ENCODE data around the gene BARX2.

The BARX2 gene

DNA sequence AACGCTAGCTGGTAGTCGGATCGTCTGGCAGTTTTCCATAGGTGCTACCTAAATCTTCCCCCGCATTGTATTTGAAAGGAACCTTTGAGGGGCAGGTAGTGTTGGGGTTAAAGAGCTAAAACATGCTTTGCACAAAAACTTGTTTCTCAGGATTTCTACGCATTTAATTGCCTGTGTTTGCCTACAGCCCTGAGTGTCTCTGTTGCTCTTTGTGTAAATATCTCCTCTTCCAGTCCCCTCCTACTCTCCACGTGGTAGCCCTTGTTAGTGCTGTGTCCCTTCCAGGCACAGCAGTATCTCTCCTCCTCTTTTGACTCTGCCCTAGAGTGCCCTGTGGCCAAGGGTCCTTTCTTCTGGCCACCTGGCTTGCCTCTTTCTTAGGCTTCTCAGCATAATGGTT lies 81.7 kb downstream of the BARX2 start:
- H3K4me3 ChIP-seq (ENCODE audit: low read depth, low read length), result no peak overlapping the region
- no peaks in the 10 kb centered on the region for H3K9me3 ChIP-seq (ENCODE audit: control insufficient read depth, insufficient read depth, low read depth, low read length)
- no peaks in the 10 kb centered on the region for H3K36me3 ChIP-seq (ENCODE audit: control insufficient read depth, insufficient read depth, low read length)
- no peaks in the 10 kb centered on the region for H3K27me3 ChIP-seq (ENCODE audit: control insufficient read depth, insufficient read depth, low read length)
- H3K9ac ChIP-seq (ENCODE audit: low read length), result no peak overlapping the region
- peaks cover 27% of the 10 kb centered on the region for H3K4me1 ChIP-seq (ENCODE audit: control insufficient read depth, insufficient read depth, low read length)
- no peak overlapping the region for H3K27ac ChIP-seq (ENCODE audit: low read depth, low read length)

DNA sequence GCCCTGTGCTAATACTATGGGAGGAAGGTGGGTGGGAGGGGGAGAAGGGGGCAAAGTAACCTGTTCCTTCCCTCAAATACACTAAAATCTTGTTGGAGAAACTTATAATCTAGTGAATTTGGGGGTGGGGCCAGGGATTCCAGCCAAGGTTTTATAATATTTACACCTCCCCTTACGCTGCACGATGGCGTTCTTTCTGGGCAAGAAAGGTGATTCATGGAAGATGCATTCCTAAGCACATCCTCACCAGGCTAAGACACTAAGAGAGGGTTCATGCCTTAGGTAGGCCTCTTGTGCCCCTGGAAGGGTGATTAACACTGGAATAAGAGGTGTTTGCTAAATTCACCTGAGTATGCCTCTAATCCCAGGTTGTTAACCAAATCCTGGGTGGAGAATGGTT lies 82.6 kb downstream of the BARX2 start:
- Histone ChIP-seq H3K27me3 (ENCODE audit: control insufficient read depth, insufficient read depth, low read length) (no peaks in the 10 kb centered on the region), H3K4me3 (ENCODE audit: low read depth, low read length) (no peak overlapping the region), H3K36me3 (ENCODE audit: control insufficient read depth, insufficient read depth, low read length) (no peaks in the 10 kb centered on the region), H3K9me3 (ENCODE audit: control insufficient read depth, insufficient read depth, low read depth, low read length) (no peaks in the 10 kb centered on the region), H3K9ac (ENCODE audit: low read length) (no peak overlapping the region), H3K4me1 (ENCODE audit: control insufficient read depth, insufficient read depth, low read length) (peaks cover 22% of the 10 kb centered on the region), H3K27ac (ENCODE audit: low read depth, low read length) (no peak overlapping the region)

DNA sequence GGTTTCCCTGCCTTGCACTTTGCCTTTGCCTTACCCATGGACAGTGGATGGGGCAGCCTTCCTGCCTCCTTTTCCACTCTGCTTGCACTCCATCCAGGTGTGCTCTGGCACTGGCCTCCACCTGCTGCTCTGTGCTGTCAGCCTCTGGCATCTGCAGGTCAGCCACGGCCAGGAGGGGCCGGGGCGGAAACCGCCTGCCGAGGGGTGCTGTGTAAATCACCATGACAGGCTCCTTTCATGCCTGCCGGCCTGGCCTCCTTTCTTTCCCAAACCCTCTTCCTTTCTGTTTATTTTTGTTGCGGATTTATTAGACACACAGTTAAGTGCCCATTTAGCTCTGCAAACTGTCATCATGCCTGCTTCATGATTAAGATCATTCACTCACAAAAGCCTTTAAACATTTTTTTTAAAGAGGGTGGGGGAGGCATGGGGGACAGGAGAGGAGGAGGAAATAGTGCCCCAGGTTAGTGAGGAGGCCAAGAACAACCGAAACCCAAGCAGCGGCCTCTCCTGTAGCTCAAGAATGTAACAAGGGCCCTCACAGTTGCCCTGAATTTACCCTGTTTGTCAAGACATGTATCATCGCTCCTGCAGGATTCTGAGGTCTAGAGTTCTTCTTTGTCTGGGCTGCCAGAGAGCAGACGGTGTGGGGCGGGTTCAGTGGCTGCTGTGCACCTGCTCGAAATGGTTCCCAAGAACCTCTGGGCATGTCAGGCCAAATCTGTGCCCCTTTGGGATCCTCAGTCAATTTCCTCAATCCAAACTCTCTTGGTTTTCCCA lies 83.3 kb downstream of the BARX2 start:
- Histone ChIP-seq H3K4me3 (ENCODE audit: low read depth, low read length) (no peak overlapping the region), H3K36me3 (ENCODE audit: control insufficient read depth, insufficient read depth, low read length) (no peaks in the 10 kb centered on the region), H3K9me3 (ENCODE audit: control insufficient read depth, insufficient read depth, low read depth, low read length) (no peaks in the 10 kb centered on the region), H3K27ac (ENCODE audit: low read depth, low read length) (no peak overlapping the region), H3K4me1 (ENCODE audit: control insufficient read depth, insufficient read depth, low read length) (peaks cover 17% of the 10 kb centered on the region), H3K9ac (ENCODE audit: low read length) (no peak overlapping the region), H3K27me3 (ENCODE audit: control insufficient read depth, insufficient read depth, low read length) (no peaks in the 10 kb centered on the region)

DNA sequence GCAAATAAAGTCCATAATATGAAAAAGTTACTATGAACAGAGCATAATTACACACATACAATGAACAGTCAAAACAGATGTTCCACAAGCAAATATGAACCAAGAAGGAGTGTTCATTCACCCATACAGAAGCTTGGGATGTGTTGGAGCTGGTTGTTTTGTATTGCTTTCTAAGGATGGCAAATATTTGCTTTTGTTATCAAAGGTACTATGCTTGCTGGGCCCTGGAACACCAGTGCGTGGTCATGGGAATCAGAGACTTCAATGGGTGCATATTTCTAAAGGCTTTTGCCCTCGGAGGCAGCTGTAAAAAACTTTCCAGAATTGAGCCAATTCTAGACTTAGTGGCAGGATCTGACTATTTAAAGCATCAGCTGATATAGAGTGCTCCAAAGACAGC lies 85.1 kb downstream of the BARX2 start:
- Histone ChIP-seq H3K27ac (ENCODE audit: low read depth, low read length) (no peak overlapping the region), H3K36me3 (ENCODE audit: control insufficient read depth, insufficient read depth, low read length) (no peaks in the 10 kb centered on the region), H3K9me3 (ENCODE audit: control insufficient read depth, insufficient read depth, low read depth, low read length) (no peaks in the 10 kb centered on the region), H3K27me3 (ENCODE audit: control insufficient read depth, insufficient read depth, low read length) (no peaks in the 10 kb centered on the region), H3K4me3 (ENCODE audit: low read depth, low read length) (no peak overlapping the region), H3K9ac (ENCODE audit: low read length) (no peak overlapping the region), H3K4me1 (ENCODE audit: control insufficient read depth, insufficient read depth, low read length) (peaks cover 12% of the 10 kb centered on the region)

DNA sequence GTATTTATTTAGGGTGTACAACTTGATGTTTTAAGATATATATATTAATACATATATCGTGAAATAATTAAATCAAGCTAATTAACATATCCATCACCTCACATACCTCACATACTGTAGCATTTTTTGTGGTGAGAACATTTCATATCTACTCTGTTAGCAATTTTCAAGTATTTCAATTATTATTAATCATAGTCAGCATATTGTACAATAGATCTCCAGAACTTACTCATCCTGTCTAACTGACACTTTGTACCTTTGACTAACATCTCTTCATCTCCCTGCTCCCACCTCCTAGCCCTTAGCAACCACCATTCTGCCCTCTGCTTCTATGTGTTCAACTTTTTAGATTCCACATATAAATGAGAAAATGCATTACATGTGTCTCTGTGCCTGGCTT lies 108.4 kb downstream of the BARX2 start:
- no peaks in the 10 kb centered on the region for H3K27me3 ChIP-seq (ENCODE audit: control insufficient read depth, insufficient read depth, low read length)

DNA sequence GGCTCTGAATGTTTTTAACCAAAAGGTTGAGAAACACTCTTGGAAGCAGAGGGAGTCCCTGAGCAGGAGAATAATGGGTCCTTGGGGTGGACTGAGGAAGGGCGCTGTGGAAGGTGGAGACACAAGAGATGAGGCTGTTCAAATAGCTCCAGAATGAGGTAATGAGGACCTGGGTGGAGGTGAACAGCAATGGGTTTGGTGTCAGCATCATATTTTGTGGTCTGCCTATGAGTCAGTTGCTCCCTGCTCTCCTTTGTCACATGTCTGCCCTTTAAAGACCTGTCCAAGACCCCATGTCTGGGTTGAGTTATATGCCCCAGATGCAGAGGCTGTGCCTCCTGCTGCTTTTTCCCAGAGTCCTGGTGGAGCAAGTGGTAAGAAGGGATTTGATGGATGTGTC lies 113.6 kb downstream of the BARX2 start:
- H3K4me3 ChIP-seq (ENCODE audit: low read depth, low read length), result no peak overlapping the region
- no peaks in the 10 kb centered on the region for H3K36me3 ChIP-seq (ENCODE audit: control insufficient read depth, insufficient read depth, low read length)
- no peaks in the 10 kb centered on the region for H3K27me3 ChIP-seq (ENCODE audit: control insufficient read depth, insufficient read depth, low read length)
- no peak overlapping the region for H3K9ac ChIP-seq (ENCODE audit: low read length)
- no peak overlapping the region for H3K27ac ChIP-seq (ENCODE audit: low read depth, low read length)
- H3K4me1 ChIP-seq (ENCODE audit: control insufficient read depth, insufficient read depth, low read length), result no peaks in the 10 kb centered on the region
- no peaks in the 10 kb centered on the region for H3K9me3 ChIP-seq (ENCODE audit: control insufficient read depth, insufficient read depth, low read depth, low read length)

More for the DNA sequence above, 108.4 kb downstream of the BARX2 start:
- Histone ChIP-seq H3K4me3 (ENCODE audit: low read depth, low read length) (no peak overlapping the region), H3K36me3 (ENCODE audit: control insufficient read depth, insufficient read depth, low read length) (no peaks in the 10 kb centered on the region), H3K27ac (ENCODE audit: low read depth, low read length) (no peak overlapping the region), H3K9me3 (ENCODE audit: control insufficient read depth, insufficient read depth, low read depth, low read length) (no peaks in the 10 kb centered on the region), H3K4me1 (ENCODE audit: control insufficient read depth, insufficient read depth, low read length) (no peaks in the 10 kb centered on the region), H3K9ac (ENCODE audit: low read length) (no peak overlapping the region)

DNA sequence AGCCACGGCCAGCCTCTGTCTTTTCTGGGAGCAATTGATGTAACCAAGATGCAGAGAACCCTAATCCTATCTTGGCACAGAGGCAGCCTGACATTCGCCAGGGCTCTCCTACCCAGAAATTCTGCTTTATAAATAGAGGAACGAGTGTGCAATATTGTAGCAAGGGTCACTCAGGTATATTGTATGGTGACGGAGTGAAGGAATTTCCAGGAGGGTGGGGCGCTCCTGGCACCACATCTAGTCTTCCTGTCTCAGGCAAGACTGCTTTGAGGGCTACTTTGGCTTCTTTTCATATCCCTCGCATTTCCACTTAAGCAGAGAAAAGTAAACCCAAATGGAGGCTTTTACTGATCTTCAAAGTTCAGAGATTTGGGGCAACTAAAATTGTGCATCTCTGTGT lies 114.4 kb downstream of the BARX2 start:
- no peaks in the 10 kb centered on the region for H3K36me3 ChIP-seq (ENCODE audit: control insufficient read depth, insufficient read depth, low read length)
- no peak overlapping the region for H3K9ac ChIP-seq (ENCODE audit: low read length)
- H3K4me1 ChIP-seq (ENCODE audit: control insufficient read depth, insufficient read depth, low read length), result no peaks in the 10 kb centered on the region
- H3K9me3 ChIP-seq (ENCODE audit: control insufficient read depth, insufficient read depth, low read depth, low read length), result no peaks in the 10 kb centered on the region
- no peaks in the 10 kb centered on the region for H3K27me3 ChIP-seq (ENCODE audit: control insufficient read depth, insufficient read depth, low read length)
- no peak overlapping the region for H3K4me3 ChIP-seq (ENCODE audit: low read depth, low read length)
- no peak overlapping the region for H3K27ac ChIP-seq (ENCODE audit: low read depth, low read length)

DNA sequence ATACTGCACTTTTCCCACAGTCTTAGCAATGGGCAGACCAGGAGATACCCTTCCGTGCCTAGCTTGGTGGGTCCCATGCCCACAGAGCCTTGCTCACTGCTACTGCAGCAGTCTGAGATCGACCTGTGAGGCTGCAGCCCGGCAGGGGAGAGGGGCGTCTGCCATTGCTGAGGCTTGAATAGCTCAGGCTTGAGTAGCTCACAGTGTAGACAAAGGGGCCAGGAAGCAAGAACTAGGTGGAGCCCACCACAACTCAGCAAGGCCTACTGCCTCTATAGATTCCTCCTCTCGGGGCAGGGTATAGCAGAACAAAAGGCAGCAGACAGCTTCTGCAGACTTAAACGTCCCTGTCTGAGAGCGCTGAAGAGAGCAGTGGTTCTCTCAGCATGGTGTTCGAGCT lies 118.1 kb downstream of the BARX2 start:
- Histone ChIP-seq H3K27me3 (ENCODE audit: control insufficient read depth, insufficient read depth, low read length) (no peaks in the 10 kb centered on the region), H3K9me3 (ENCODE audit: control insufficient read depth, insufficient read depth, low read depth, low read length) (no peaks in the 10 kb centered on the region), H3K27ac (ENCODE audit: low read depth, low read length) (no peak overlapping the region), H3K4me3 (ENCODE audit: low read depth, low read length) (no peak overlapping the region), H3K9ac (ENCODE audit: low read length) (no peak overlapping the region), H3K36me3 (ENCODE audit: control insufficient read depth, insufficient read depth, low read length) (no peaks in the 10 kb centered on the region), H3K4me1 (ENCODE audit: control insufficient read depth, insufficient read depth, low read length) (no peaks in the 10 kb centered on the region)

All from HUES6 (cell line).